Measurements from ENCODE around the gene MALAT1.

Gene MALAT1

DNA sequence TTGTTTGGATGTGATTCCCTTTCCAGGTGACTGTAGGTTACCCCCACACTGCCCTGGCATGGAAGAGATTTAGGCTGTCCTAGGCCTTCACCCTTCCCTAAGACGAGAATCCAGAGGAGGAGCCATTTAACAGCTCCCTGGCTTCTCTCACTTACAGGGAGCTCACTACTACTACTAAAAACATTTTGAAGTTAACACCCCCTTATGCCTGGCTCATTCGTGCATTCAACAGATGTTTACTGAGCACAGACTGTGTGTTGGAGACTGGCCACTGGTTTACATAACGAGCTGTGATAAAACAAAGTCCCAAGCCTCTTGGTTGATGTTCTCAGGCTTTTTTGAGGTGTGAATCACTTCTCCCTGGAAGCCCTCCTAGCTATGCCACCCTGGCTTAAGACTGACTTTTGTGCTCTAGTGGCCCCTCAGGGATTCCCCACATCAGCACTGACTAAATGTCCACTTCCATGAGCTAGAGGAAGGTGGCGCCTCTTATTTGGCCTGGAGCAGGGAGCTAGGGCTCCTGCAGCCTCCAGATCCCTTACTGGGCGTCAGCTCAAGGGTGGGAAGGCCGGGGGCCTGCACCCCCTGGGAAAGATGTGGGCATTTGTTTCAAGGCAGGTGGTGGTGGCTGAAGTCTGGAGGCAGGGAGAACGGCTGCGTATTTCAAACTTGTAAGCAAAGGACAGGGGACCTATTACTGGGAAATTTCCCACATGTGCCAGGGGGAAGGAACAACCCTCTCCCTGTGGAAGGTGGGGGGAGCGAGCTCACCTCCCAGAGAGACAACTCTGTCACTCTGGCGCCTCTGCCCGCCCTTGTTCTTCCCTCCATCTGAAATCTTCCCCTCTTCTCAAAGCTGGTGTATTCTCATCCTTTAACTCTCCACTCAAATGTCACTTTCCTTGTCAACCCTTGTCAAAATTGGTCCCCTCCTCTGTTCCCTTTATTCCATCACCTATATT, 19.4 kb upstream of the MALAT1 start:
- DNase-seq (ENCODE audit: low spot score): peak; percentile 73

DNA sequence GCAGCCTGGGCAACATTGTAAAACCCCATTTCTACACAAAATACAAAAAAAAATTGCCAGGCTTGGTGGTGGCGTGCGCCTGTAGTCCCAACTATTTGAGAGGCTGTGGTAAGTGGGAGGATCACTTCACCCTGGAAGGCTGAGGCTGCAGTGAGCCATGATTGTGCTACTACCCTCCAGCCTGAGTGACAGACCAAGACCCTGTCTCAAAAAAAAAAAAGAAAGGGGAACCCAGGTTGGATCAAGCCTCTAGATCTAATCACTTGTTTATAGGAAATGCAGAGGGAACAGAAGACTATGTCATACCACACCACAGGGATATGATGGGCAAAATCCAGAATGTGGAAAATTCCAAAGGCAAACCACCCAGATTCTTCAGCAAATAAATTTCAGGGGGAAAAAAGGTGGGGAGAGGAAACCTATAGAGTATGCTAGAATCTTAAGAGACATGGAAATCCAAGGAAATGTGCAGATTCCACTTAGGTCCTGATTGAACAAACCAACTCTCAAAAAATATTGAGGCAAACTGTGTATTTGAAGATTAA, 16.5 kb upstream of the MALAT1 start:
- DNase-seq (ENCODE audit: low spot score): no peak

GRCh38 chr11:65485920-65486219, 13.0 kb upstream of the MALAT1 start:
- DNase-seq (ENCODE audit: low spot score): no peak

DNA sequence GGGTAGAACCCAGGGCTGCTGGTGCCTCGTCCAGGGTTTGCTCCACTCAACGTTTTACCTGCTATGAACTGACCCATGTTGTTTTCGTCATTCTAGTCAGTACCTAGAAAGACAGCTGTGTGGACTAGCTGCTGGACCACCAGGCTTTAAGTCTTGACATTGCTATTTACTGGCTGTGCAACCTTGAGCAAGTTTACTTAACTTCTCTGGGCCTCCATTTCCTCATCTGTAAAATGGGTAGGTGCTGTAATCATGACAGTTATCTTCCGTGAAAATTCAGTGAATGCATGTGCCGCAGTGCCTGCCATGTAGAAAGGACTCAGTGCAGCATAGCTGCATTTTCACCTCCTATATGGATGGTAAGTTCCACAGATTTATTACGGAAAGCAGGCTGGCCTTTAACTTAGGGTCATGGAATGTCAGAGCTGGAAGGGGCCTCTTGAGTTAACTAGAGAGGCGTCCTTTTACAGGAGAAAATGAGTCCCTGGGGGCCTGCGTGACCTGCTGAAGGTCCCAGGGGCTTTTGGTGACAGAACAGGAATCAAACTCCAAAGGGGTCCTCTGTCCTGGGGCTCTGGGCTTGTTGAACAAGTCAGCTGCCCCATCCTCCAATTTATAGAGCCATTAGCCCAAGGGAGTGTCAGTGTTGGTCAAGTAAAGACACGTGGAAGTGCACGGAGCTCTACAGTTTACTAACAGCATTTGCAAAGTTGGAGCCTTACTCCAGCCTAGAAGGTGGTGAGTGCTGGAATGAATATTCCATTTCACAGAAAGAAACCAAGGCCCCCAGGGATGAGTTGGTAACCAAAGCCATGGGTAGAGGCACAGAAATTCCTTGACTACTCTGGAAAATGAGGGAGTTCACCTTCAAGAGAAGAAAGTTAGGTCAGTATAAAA, 12.0 kb upstream of the MALAT1 start:
- no peak for DNase-seq (ENCODE audit: low spot score)

DNA sequence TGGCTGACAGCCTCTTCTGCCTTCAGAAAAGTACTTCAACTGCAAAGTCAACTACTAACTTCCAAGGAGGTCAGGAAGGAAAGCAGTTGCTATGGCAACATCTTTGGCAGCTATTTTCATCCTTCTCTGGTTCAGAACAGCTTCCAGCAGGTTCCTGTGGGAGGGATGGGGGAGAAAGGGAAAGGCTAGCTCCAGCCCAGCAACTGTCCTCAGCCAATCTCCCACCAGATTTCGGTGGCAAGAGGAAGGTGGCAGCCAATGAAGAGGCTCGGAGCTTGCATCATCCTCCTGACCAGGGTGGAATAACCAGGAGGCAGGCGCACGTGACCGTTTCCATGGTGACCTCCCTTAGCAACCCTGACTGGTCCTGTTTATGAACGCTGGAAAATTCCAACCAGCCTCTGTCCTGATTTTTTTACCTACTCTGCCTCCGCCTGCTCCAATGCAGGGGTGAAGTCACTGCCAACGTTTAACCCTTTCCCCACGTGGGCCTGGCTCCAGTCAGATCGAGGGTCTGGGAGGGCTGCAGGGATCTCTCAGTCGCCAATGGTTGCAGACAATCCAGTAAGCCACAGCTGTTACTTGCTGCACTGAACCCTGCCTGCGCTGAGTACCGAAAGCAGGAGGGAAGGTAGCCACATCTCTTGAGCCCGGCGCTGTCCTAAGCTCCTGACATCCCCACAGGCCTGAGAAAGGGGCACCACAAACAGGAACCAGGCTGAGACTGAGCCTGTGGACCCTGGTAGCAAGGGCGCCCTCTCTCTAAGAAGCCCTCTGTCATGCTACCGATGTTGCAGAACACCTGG, 11.2 kb upstream of the MALAT1 start:
- DNase-seq (ENCODE audit: low spot score): peak; percentile 100

DNA sequence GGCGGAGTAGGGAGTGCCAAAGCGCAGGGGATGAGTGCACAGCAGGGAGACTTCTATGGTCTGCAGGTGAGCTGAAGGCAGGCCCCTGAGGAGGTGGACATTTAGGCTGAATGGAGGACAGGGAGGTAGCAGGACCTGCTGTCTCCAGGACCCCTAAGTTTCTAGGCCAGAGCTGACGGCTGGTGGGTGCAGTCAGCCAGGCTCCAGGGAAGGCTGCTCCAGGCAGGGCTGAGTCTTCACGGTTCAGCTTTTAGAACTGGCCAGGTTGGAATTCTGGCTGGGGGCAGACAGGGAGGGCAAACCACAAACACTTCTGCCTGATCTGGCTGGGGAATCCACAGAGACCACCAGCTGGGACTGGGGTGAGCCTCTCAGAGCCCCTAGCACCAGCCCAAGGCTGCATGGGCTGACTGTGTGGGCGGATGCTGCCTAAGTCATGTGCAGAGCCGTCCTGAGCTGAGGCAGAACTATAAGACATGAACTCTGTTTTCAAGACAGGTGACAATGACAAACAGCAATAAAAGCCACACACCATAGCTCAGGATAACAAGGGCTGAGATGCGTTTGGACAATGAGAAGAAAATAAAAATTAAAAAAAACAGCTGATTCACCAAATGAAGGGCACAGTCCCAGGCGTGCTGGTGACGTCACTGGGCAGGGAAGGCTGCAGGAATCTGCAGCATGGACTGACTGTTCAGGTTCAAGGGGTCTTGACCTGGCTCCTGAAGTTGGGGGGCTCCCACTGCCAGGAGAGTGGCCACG, 10.4 kb upstream of the MALAT1 start:
- DNase-seq (ENCODE audit: low spot score): no peak

- DNase-seq (ENCODE audit: low spot score): peak; percentile 71
These were observed 9.7 kb upstream of the MALAT1 start for GRCh38 chr11:65489035-65489705.

DNA sequence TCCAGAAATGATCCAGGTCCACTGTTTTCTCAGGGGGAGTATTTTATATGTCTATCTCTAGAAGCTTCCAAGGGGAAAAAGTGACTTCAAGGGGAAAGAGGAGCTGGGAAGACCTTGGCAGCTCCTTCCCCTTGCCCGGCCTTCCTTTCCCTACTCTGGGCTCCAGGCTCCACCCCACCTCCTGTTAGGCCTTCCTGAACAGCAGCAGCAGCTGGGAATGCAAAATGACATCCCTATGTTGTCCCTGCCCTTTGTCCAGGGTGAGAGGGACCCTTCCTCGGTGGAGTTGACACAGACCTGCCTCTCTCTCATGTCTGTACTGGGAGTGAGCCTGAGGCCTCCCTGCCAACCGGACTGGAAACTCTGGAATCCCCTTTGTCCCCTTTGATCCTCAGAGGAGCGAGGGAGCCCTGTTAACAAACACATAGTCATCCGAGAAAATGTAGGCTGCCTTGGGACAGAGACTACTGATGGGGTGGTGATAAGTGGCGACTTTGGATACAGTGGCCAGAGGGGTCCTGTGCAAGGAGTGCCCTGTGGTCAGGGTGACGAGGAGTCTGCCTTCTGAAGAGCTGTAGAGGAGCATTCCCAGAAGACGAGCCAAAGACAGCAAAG, 9.0 kb upstream of the MALAT1 start:
- DNase-seq (ENCODE audit: low spot score): no peak

DNA sequence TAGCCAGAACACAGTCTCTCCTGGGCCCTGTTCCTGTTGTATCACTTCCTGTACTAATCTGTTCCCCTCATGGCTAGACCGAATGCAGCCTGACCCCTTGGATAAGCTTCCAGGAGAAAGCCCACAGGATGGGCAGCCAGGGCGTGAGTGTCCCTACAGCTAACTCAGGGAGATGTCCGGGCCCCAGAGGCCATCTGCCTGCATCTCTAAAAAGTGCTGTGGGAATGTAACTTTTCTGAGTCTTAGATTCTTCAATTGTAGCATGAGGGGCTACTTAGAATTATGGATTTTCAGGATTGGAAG, 7.7 kb upstream of the MALAT1 start:
- DNase-seq (ENCODE audit: low spot score): no peak

GRCh38 chr11:65491614-65492386, 7.0 kb upstream of the MALAT1 start:
- peak; percentile 61 for DNase-seq (ENCODE audit: low spot score)

DNA sequence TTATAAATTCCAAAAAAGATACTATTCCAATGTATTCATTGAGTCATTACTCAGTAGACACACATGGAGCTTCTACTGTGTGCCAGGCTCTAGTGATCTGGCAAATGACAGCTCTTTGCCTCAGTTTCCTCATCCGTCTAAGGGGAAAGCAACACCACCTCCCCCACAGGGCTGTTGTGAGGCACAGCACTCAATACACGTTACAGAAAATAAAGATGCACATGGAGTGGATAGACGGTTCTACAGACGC, 6.5 kb upstream of the MALAT1 start:
- DNase-seq (ENCODE audit: low spot score): no peak

- DNase-seq (ENCODE audit: low spot score): peak; percentile 82
These were observed 6.0 kb upstream of the MALAT1 start for GRCh38 chr11:65492637-65493366.

- DNase-seq (ENCODE audit: low spot score): no peak
These were observed 5.3 kb upstream of the MALAT1 start for GRCh38 chr11:65493367-65494176.

GRCh38 chr11:65496304-65497140, 2.3 kb upstream of the MALAT1 start:
- DNase-seq (ENCODE audit: low spot score): peak; percentile 80

- DNase-seq (ENCODE audit: low spot score): peak; percentile 98
These were observed 1.5 kb upstream of the MALAT1 start for GRCh38 chr11:65497141-65498041.

DNA sequence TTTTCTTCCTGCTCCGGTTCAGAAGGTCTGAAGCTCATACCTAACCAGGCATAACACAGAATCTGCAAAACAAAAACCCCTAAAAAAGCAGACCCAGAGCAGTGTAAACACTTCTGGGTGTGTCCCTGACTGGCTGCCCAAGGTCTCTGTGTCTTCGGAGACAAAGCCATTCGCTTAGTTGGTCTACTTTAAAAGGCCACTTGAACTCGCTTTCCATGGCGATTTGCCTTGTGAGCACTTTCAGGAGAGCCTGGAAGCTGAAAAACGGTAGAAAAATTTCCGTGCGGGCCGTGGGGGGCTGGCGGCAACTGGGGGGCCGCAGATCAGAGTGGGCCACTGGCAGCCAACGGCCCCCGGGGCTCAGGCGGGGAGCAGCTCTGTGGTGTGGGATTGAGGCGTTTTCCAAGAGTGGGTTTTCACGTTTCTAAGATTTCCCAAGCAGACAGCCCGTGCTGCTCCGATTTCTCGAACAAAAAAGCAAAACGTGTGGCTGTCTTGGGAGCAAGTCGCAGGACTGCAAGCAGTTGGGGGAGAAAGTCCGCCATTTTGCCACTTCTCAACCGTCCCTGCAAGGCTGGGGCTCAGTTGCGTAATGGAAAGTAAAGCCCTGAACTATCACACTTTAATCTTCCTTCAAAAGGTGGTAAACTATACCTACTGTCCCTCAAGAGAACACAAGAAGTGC, 661 bp upstream of the MALAT1 start:
- DNase-seq (ENCODE audit: low spot score): peak; percentile 78

Data from putamen (tissue), 1 donor.